HG03575 (cell line): ENCODE measurements around the gene CDK11B.

Experiments
- ATAC-seq: cut with Tn5 transposase; IDR thresholded peaks from one replicate; pipeline ENCODE4 v1.9.1; 2021; ENCODE audit not compliant: unreplicated experiment, insufficient number of reproducible peaks, low FRiP score; ENCODE audit errors: extremely low read depth

Gene CDK11B

DNA sequence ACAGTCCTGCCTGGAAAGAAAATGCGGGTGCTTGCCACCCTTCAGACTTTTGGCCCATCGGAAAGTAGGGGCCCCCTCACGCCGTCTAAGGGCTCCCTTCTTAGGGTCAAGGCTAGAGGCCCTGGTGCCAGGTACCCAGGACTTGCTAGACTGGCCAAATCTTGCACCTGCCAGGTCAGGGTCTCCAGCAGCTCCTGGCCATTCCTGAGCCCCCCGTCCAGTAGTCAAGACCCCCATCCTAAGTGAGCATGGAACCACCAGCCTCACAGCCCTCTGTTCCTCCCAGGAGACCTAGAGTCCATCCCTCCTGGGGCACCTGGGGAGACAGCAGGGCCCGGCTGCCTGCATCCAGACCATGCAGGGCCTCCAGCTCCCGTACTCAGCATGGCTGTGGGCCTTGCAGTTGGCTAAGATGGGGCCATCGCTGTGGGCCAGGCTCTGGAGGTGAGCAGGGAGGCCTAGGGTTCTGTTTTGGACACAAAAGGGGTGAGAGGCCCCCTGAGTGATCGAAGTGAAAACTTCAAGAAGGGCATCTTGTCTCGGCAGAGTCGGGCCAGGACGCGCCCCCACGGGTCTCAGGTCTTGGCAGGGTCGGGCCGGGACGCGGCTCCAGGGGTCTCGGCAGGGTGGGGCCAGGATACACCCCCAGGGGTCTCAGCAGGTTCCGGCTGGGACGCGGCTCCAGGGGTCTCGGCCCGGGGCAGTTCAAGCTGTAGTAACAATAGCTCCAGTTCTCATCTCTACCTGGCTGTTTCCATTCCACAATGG is 64.8 kb downstream of the CDK11B start:
- ATAC-seq, result no peak

- ATAC-seq, result no peak
Measured at GRCh38 chr1:1591452-1591851, 67.4 kb downstream of the CDK11B start.
